CD4-positive, alpha-beta T cell (primary cell): ENCODE measurements around the gene ANKS1B. TPM values are rescaled to one million over a fixed set of nuclear protein-coding genes. Genes with fewer than 3 reads are reported as not detected.

ENCODE experiments used
- ATAC-seq: fragments of 200-7000 bp; cut with Tn5 transposase; one replicate; pipeline ENCODE4 v1.10.0; 2022; ENCODE audit warnings: mild to moderate bottlenecking; ENCODE audit not compliant: poor library complexity
- CTCF ChIA-PET: fragments of 350-600 bp; sonication (Branson Sonifier 250); formaldehyde crosslinking; loops from one replicate; lab custom pipeline; 2021; ENCODE audit warnings: antibody characterized with exemption, inconsistent platforms; lab: Charles Lee
- POLR2A ChIA-PET: fragments of 350-600 bp; sonication (Branson Sonifier 250); formaldehyde crosslinking; loops from one replicate; lab custom pipeline; 2021; ENCODE audit warnings: antibody characterized with exemption, inconsistent platforms; lab: Charles Lee
- DNase-seq, 14 experiments: peaks; one replicate each; pipeline ENCODE4 v3.0.0-alpha.2; 2013 to 2020; ENCODE audit warnings: mixed read lengths in 2 of 14
- H3K27ac ChIP-seq, 2 donors: one replicate each; pipeline versions ENCODE4 v1.5.1 to v1.7.0; 2013; ENCODE audit warnings: low read length in 2 of 2, low read depth in 1 of 2, mild to moderate bottlenecking in 1 of 2
- H3K27me3 ChIP-seq, 2 experiments: 1 replicate in 1 of 2; 2 replicates in 1 of 2; pipeline versions ENCODE4 v1.6.1 to v1.7.0; 2013; ENCODE audit warnings: low read length in 2 of 2, control low read depth in 1 of 2, mild to moderate bottlenecking in 1 of 2, moderate library complexity in 1 of 2; ENCODE audit not compliant: insufficient read depth in 2 of 2, control insufficient read depth in 1 of 2
- H3K36me3 ChIP-seq: one replicate; pipeline ENCODE4 v1.6.1; 2013; ENCODE audit warnings: low read length, control low read depth; ENCODE audit not compliant: insufficient read depth
- H3K4me1 ChIP-seq: one replicate; pipeline ENCODE4 v1.6.1; 2013; ENCODE audit warnings: low read length, control low read depth; ENCODE audit not compliant: insufficient read depth
- H3K4me3 ChIP-seq: one replicate; pipeline ENCODE4 v1.5.1; 2013; ENCODE audit warnings: mild to moderate bottlenecking, low read length, moderate library complexity
- H3K9me3 ChIP-seq, 2 experiments: 1 replicate in 1 of 2; 2 replicates in 1 of 2; pipeline versions ENCODE4 v1.6.1 to v1.7.0; 2013; ENCODE audit warnings: low read length in 2 of 2, mild to moderate bottlenecking in 2 of 2, control low read depth in 1 of 2, moderate library complexity in 1 of 2; ENCODE audit not compliant: control insufficient read depth in 1 of 2, insufficient read depth in 1 of 2
- H3K27ac Mint-ChIP-seq: one replicate; pipeline ENCODE4 v1.8.0; 2020; ENCODE audit warnings: mixed read lengths
- H3K27me3 Mint-ChIP-seq: one replicate; pipeline ENCODE4 v1.8.0; 2021; ENCODE audit warnings: mixed read lengths
- H3K36me3 Mint-ChIP-seq: one replicate; pipeline ENCODE4 v1.8.0; 2021; ENCODE audit warnings: low read depth, mixed read lengths
- H3K4me1 Mint-ChIP-seq: one replicate; pipeline ENCODE4 v1.8.0; 2021; ENCODE audit warnings: low read depth, mixed read lengths
- H3K4me3 Mint-ChIP-seq: one replicate; pipeline ENCODE4 v1.8.0; 2020; ENCODE audit warnings: mild to moderate bottlenecking, mixed read lengths
- H3K9me3 Mint-ChIP-seq: one replicate; pipeline ENCODE4 v1.8.0; 2020; ENCODE audit warnings: mixed read lengths
- intact Hi-C, 2 experiments: fragments of 100-400 bp; cut with DNase I in 1 of 2; cut with micrococcal nuclease in 1 of 2; formaldehyde crosslinking; loops; one replicate each; pipeline versions ENCODE4 v1.15.1 to v1.9.0; 2023 to 2025; cut with DNase I, micrococcal nuclease
- total RNA-seq, 174 experiments: library from RNA in 2 of 174; stranded (reverse) in 2 of 174; gene quantifications; one replicate each; pipeline ENCODE4 v1.2.3 and lab custom pipeline; 2021 to 2026
- TF ChIP-seq, protein P1 (sequence below): fragments of 200-600 bp; IDR thresholded peaks from one replicate; pipeline ENCODE4 v1.8.0; 2022; ENCODE audit warnings: antibody characterized with exemption, mild to moderate bottlenecking

The ANKS1B gene
- total RNA-seq, 2 experiments from 2014 or later: 0.16 to 1.1 TPM

DNA sequence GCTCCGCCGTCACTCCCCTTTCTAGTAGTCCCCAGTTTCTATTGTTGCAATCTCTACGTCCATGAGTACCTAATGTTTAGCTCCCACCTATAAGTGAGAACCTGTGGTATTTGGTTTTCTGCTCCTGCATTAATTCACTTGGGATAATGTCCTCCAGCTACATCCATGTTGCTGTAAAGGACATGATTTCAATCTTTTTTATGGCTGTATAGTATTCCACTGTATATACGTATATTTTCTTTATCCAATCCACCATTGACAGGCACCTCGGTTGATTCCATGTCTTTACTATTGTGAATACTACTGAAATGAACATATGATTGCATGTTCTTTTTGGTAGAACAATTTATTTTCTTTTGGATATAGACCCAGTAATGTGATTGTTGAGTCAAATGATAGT lies 114.7 kb downstream of the ANKS1B start:
- Histone ChIP-seq H3K4me3 (no peak overlapping the region), H3K9me3 (no peaks in the 10 kb centered on the region), H3K36me3 (no peaks in the 10 kb centered on the region), H3K27me3 (no peaks in the 10 kb centered on the region), H3K4me1 (no peaks in the 10 kb centered on the region), H3K27ac (no peak overlapping the region)
- Mint-ChIP-seq H3K9me3 (peaks cover 6% of the 10 kb centered on the region), H3K36me3 (no peaks in the 10 kb centered on the region), H3K4me3 (no peak overlapping the region), H3K27me3 (no peaks in the 10 kb centered on the region), H3K4me1 (no peaks in the 10 kb centered on the region), H3K27ac (no peak overlapping the region)
- TF ChIP-seq, protein P1, sequence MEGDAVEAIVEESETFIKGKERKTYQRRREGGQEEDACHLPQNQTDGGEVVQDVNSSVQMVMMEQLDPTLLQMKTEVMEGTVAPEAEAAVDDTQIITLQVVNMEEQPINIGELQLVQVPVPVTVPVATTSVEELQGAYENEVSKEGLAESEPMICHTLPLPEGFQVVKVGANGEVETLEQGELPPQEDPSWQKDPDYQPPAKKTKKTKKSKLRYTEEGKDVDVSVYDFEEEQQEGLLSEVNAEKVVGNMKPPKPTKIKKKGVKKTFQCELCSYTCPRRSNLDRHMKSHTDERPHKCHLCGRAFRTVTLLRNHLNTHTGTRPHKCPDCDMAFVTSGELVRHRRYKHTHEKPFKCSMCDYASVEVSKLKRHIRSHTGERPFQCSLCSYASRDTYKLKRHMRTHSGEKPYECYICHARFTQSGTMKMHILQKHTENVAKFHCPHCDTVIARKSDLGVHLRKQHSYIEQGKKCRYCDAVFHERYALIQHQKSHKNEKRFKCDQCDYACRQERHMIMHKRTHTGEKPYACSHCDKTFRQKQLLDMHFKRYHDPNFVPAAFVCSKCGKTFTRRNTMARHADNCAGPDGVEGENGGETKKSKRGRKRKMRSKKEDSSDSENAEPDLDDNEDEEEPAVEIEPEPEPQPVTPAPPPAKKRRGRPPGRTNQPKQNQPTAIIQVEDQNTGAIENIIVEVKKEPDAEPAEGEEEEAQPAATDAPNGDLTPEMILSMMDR: no peak
- intact Hi-C loops: no loop called here
- ChIA-PET POLR2A (no interaction called here), CTCF (no interaction called here)
- DNase-seq: no peak
- ATAC-seq: no peak

DNA sequence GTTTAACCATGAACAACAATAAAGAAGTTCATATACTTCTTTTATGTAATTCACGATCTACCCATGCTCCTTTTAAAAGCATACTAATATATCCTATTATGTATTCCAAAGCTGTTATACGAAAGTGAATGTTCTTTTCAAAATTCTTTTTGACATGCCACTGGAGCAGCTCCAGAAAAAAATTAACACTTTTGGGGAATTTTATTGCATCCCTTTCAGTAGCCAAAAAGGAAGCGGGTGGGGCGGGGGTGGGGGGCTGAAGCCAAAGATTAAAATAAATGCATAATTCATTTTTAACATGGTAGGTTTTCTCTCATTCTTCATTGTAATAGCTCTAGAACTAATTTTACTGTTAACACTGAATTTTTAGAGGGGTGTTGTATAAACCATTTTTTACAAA lies 123.0 kb downstream of the ANKS1B start:
- no peaks in the 10 kb centered on the region for H3K4me1 Mint-ChIP-seq
- no peaks in the 10 kb centered on the region for H3K36me3 Mint-ChIP-seq
- H3K4me3 ChIP-seq: no peak overlapping the region
- H3K4me1 ChIP-seq: no peaks in the 10 kb centered on the region
- TF ChIP-seq, protein P1: no peak
- no peak overlapping the region for H3K4me3 Mint-ChIP-seq
- POLR2A ChIA-PET: no interaction called here
- intact Hi-C loops: no loop called here
- no peak for DNase-seq
- no peaks in the 10 kb centered on the region for H3K27me3 ChIP-seq
- H3K9me3 ChIP-seq: peaks cover 0 to 9% of the 10 kb centered on the region in 2 experiments
- no peak for ATAC-seq
- H3K27me3 Mint-ChIP-seq: no peaks in the 10 kb centered on the region
- no peaks in the 10 kb centered on the region for H3K36me3 ChIP-seq
- H3K27ac ChIP-seq: no peak overlapping the region
- peaks cover 6% of the 10 kb centered on the region for H3K9me3 Mint-ChIP-seq
- no peak overlapping the region for H3K27ac Mint-ChIP-seq
- CTCF ChIA-PET: no interaction called here

DNA sequence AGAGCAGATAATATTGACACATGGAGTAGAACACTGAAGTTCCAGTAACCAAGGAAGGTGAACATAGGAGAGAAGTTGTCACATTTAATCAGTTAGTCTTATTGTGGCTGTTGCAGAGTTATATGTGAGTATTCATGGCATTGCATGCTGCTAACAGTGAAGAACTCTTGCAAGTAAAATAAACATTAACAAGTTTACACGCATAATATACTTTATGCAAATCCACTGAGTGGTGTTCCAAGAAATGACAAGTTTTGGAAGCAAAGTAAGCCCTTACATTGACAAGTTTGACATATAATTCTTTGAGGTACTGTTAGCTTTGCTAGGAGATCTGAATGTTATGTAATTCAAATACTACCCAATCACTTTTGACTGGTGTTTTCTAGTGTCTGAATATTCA lies 125.6 kb downstream of the ANKS1B start:
- POLR2A ChIA-PET: no interaction called here
- no peaks in the 10 kb centered on the region for H3K4me1 ChIP-seq
- H3K27me3 ChIP-seq: no peaks in the 10 kb centered on the region
- H3K27ac ChIP-seq: no peak overlapping the region
- no peak overlapping the region for H3K4me3 ChIP-seq
- CTCF ChIA-PET: no interaction called here
- no peak for ATAC-seq
- no peaks in the 10 kb centered on the region for H3K27me3 Mint-ChIP-seq
- peaks cover 0 to 9% of the 10 kb centered on the region in 2 experiments for H3K9me3 ChIP-seq
- TF ChIP-seq, protein P1: no peak
- H3K36me3 Mint-ChIP-seq: no peaks in the 10 kb centered on the region
- intact Hi-C loops: no loop called here
- H3K4me1 Mint-ChIP-seq: no peaks in the 10 kb centered on the region
- no peak for DNase-seq
- no peaks in the 10 kb centered on the region for H3K36me3 ChIP-seq
- no peak overlapping the region for H3K27ac Mint-ChIP-seq
- no peak overlapping the region for H3K4me3 Mint-ChIP-seq
- H3K9me3 Mint-ChIP-seq: peaks cover 6% of the 10 kb centered on the region
